Islet precursor cell (in vitro differentiated cells): Measurements from ENCODE around the gene OR2V1.
"Not testable (repeated sequence)": the region's sequence is repeated elsewhere in the genome, so short reads cannot be mapped to it uniquely, and the experiment has no call there.

Source experiments
- DNase-seq: peaks from one replicate; pipeline ENCODE4 v3.0.0-alpha.2; 2018

OR2V1 gene

DNA sequence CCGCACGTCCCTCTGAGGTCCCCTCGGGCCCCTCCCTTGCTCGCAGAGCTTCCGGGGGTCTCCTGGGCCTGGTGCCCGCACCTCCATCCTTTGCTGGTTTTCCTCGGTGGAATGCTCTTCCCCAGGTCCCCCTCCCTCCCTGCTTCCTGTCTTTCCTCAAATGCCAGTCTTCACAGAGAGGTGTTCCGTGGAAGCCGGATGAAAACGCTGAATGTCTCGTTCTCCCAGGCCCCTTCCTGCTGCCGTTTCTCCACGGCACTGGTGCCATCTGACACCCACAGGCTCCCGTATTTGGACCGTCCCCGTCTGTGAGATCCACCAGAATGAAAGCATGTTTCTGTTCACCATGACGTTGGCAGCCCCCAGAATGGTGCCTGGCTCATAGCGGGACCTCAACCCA is 4.1 kb downstream of the OR2V1 start:
- DNase-seq: peak; percentile 35

DNA sequence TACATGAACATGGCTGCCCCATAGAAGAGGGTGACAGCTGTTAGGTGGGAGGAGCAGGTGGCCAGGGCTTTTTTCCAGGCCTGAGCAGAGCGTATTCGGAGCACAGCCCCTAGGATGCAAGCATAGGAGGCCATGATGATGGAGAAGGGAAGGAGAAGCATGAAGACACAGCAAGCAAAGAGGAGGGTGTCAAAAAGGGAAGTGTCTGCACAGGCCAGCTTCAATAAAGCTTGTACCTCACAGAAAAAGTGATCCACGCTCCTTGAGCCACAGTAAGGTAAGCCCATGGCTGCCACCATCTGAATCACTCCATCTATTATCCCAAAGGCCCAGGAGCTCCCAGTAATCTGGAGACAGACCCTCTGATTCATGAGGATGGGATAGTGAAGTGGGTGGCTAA is 6.4 kb downstream of the OR2V1 start:
- DNase-seq: no peak

DNA sequence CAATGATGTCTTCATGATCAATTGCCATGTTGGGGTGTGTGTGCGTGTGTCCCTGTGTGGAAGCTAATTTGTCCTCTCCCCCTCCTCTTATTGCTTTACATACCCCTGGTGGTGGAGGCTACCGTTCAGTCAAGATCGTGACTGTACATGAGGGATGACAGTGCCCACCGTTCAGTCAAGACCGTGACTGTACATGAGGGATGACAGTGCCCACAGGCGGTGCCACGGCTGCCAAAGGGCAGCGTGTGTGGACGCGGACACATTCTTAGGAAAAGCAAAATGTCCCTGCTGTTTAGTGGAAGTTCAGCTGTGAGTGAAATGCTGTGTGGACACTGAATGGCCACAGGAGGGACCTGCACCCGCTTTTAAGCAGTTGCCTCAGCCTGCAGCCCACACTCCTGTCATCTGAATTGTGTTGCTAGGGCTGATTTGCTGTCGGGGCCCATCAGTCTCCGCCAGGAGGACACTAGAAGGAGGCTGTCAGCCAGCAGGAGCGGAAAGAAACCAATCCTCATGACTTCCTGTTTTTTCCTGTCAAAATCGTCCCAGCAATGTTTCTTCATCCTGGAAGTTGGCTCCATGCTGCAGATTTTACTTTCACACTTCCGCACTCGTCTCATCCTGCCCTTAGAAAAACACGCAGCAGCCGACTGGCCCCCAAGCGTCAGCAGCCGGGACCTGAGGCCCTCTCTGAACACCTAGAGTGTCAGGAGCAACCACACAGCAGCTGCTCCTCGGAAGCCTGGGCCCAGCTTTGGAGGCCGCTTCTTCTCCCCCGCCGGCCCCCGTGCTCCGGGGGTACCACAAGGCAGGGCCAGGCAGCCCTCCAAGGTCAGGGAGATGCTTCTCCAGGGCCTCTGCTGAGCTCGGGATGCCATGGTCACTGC is 9.1 kb downstream of the OR2V1 start:
- peak; percentile 48 for DNase-seq

DNA sequence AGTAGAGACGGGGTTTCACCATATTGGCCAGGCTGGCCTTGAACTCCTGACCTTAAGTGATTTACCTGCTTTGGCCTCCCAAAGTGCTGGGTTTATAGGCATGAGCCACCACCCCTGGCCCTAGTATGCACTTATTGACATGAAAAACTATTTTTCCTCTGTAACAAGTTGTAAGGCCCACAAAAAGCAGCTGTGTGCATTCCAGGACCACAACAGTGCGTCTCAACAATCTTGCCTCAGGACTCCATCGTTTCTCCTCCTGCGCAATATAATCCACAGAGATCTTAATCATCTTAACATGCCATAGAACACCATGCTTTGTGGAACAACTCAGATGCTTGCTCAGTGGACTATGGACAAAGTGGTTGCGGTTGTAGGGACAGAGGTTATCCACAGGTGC is 10.2 kb downstream of the OR2V1 start:
- no peak for DNase-seq

DNA sequence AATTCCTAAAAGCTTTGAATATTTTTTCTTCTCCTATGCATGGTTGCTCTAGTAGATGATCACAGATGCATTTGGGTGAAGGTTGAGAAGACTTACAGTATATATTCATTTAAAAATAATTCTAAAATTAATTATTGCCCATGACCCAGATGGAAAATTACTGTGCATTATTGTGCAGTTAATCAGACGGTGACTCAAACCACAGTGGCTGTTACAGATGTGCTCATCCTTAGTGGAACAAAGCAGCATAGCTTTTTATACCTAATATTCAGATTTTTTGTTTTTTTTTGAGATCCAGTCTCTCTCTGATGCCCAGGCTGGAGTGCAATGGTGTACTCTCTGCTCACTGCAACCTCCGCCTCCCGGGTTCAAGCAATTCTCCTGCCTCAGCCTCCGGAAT is 10.7 kb downstream of the OR2V1 start:
- no peak for DNase-seq

DNA sequence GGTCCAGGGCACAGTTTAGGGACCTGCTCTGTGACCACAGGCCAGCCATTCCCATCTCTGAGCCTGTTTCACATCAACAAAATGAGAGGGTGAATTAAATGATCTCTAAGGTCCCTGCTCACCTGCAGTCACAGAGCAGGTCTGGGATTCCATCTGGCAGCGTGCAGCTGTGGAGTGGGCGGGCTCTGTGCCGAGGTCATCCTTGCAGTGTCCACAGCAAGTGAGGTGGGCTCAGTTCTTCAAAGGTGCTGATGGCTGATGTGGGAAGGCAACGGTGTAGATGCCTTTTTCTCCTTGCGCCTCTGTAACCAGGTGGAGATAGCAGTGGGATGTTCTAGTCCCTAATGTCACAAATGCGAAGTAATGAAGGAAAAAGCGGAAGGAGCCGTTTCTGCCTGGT is 11.9 kb downstream of the OR2V1 start:
- DNase-seq: peak; percentile 40

DNA sequence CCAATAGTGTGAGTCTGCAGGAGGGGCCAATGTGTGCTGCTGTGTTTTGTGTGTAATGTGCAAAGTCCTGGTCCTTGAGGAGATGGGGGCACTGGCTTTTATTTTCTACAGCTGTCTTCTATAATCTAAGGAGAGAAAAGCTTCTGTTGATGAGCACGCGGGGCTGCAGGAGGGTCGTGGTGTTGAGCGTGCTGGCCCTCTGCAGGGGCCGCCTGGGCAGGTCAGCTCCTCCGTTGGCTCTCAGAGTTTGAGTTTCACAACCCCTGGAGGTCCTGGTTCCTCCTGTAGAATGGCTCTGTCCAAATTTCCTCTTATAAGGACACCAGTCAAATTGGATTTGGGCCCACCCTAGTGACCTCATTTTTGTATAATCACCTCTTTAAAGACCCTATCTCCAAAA is 12.6 kb downstream of the OR2V1 start:
- DNase-seq: no peak

DNA sequence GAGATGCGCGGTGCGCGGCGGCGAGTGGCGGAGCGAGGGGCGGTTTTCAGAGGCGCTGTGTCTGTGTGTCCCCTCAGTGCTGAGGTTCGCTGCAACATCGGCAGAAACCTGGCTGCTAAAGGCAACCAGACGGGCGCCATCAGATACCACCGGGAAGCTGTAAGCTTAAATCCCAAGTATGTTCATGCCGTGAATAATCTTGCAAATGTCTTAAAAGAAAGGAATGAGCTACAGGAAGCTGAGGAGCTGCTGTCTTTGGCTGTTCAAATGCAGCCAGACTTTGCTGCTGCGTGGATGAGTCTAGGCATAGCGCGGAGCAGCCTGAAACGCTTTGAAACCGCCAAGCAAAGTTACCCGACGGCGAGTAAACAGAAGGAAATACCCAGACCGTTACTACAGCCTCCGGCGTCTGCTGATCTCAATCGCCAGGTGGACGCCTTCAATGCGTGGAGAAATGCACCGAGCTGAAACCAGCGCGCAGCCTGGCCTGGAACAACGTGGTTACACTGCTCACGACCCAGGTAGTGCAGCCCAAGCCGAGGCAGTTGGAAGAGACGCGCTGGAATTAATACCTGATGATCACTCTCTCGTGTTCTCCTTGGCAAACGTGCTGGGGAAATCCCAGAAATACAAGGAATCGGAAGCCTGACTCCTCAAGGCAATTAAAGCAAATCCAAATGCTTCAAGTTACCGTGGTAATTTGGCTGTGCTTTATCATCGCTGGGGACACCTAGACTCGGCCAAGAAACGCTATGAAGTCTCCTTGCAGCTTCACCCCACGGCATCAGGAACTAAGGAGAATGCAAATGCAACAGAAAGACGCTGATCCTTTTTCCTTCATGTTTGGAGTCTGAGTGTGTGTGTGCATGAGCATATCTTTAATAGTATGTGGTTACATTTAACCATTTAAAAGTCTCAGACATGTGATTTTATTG is 15.9 kb downstream of the OR2V1 start:
- peak; percentile 83 for DNase-seq

DNA sequence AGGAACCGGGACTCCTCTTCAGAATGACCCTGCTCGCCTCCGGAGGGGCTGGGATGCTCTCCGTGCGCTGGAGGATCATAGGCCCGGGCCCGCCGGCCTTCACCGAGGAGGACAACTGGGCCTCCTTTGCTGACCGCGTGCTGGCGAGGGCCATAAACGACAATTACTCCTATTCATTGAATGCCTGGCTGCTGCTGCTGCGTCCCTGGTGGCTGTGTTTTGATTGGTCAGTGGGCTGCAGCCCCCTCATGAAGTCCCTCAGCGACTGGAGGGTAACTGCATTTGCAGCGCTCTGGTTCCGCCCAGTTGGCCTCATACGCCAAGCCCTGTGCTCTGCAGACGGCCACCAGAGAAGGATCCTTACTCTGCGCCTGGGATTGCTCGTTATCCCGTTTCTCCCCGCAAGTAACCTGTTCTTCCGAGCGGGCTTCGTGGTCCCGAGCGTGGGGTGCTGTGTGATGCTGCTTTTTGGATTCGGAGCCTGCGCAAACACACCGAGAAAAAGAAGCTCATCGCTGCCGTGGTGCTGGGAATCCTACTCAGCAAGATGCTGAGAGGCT is 16.6 kb downstream of the OR2V1 start:
- DNase-seq: no peak

DNA sequence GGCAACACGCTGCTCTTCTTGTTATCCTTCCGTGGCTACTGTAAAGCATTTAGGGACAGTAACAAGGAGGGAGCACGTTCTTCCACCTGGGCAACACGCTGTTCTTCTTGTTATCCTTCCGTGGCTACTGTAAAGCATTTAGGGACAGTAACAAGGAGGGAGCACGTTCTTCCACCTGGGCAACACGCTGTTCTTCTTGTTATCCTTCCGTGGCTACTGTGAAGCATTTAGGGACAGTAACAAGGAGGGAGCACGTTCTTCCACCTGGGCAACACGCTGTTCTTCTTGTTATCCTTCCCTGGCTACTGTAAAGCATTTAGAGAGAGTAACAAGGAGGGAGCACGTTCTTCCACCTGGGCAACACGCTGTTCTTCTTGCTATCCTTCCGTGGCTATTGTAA is 17.4 kb downstream of the OR2V1 start:
- DNase-seq: not testable (repeated sequence)

DNA sequence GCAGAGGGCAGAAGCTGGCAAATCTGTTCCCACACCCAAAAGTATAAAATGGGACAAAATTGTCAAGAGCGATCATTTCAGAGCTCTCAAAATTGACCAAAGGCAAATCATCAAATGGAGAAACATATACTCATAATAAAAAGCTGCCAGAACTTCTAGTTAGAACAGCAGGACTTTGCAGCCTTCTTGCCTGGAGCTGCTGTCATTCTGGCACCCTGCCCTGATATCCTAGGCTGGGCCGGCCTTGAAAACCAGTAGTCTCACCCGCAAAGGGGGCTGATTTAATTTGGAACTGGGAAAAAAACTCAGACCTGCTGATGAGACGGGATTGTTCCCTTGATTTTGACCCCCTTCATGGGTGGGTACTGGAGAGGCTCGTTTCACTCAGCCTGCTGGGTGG is 18.5 kb downstream of the OR2V1 start:
- DNase-seq: peak; percentile 37

DNA sequence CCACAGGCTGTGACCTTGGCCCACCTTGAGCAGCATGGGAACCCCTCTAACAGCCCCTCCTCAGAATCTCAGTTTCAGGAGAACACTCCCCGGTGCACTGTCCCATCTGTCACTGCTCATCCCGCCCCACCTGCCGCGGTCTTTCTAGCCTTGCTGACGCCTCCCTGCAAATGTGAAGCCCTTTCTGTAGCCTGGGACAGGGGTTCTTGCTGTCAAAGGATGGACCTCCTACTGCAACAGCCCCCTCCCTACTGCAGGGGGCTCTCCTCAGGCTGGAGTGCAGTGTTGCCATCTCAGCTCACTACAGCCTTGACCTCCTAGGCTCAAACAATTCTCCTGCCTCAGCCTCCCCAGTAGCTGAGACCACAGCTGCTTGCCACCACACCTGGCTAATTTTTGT is 20.0 kb downstream of the OR2V1 start:
- DNase-seq: peak; percentile 30

DNA sequence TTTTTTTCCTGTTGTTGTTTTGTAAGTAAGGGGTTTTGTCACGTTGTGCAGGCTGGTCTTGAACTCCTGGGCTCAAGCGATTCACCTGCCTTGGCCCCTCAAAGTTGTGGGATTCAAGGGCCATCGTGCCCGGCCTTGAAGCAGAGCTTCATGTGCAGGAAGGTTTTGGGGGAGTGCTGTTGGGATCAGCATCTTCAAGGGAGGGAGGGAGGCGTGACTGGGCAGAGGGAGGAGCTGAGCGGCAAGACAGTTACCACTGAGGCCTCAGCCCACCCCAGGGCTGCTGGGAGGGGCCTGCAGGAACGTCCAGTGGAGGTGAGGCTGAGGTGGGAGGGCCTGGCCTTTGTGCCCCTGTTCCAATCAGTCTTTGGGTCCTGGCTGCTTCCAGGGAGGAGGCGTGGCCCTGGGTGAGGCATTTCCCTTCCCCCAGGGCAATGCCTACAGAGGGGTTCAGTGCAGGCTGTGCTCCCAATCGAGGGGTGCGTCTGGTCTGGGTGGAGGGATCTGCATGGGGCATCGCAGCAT is 21.4 kb downstream of the OR2V1 start:
- DNase-seq: no peak

DNA sequence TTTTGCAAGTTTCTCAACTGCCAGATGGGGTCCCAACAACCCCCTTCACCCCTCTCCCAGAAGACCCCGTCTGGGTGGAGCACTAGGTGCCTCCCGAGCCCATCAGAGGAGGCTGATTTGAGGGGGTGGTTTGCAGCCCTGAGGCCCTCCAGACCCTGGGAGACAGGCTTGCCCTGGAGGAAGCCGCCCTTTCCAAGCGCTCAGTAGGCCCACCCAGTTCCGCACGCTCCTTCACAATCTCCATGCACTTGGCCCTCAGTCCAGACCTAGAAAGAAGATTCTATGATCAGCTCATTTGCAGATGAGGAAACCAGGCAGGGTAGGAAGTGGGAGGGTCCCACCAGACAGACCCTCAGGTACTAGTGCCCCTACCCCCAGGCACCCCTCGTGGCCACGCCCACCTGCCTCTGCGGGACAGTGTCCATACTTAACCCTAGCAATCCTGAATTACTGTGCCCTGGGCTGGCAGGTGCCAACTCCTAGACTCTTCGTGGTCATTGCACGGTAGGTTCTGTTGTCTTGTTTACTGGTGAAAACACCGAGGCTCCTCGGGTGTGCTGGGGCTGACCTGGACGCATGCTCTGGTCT is 22.3 kb downstream of the OR2V1 start:
- DNase-seq: no peak

DNA sequence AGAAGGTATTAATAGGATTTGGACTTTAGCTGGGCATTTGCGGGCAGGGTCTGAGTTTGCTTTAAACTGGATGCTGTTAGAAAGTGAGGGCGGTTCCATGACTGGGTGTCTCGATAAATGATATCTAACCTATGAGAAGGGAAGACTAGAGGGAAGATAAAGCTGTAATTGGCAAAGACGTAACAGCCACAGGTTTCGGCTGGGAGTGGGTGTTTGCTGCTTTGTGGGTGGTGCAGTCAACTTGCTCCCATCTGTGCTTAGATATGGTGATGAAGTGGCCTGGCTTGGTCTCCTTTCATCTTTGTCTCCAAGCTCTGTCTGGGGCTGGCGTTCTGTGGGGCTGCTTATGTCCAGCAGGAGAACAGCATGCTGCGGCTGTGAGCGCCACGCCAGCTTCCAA is 23.3 kb downstream of the OR2V1 start:
- no peak for DNase-seq

DNA sequence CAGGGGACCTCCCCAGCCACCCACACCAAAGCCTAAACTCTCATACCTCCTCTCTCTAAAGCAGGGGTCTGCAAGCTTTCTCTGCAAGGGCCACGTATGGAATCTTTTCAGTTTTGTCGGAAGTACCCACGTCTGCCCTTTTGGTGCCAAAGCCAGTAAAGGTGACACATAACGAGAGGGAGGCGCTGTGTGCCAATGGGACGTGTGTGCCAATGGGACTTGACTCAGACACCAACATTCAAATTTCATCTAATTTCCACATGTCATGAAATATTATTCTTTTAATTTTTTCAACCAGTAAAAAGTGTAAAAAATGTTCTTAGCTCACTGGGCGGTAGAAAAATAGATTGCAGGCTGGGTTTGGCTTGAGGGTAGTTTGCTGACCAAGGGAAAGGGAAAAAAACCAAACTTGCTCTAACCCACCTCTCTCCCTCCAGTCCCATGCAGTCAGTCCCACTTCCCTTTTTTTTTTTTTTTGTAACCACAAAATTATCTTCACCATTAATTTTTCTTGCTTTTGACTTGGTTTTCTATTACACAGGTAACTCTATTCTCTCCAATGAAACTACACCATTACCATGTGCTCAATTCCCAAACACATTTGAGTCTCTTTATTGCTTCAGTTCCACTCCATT is 25.5 kb downstream of the OR2V1 start:
- no peak for DNase-seq

DNA sequence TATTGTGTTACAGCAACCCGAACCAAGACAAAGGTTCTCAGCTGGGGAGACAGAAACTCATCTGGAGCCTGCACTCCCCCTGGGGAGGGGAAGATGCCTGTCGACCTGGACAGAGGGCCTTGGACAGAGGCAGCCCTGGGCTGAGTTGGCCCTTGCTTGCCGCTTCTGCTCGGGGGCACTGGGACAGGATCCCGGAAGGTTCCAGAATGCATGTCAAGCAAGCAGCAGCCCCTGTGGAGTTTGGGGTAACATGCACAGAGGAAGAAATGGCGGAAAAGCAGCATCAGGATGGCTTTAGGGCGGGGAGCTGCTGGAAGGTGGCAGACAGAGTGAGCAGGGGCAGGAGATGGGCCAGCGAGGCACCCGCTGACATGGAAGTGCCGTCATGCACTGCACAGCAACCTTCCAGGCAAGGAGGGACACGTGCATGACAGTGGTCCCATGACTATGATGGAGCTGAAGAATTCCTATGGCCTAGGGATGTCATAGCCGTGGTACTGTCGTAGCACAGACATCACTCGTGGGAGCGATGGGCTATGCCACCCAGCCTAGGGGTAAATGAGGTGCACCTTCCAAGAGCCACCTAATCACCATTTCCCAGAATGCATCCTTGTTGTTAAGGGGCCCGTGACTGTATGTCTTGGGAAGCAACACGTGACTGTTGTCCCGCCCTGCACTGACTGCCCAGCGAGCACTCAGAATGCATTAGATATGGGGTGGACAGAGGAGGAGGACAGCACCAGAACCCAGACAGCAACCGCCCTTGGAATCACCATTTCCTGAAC is 26.2 kb downstream of the OR2V1 start:
- peak; percentile 29 for DNase-seq

DNA sequence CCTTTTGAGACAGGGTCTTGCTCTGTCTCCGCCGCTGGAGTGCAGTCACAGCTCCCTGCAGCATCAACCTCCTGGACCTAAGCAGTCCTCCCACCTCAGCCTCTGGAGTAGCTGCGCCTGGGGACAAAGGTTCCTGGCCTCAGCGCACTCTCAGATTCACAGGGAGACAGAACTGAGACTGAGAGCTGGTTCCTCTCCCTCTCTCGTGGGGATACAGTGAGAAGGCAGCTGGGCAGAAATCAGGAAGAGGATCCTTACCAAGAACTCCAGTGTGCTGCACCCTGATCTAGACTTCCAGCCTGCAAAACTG is 26.8 kb downstream of the OR2V1 start:
- DNase-seq: not testable (repeated sequence)

DNA sequence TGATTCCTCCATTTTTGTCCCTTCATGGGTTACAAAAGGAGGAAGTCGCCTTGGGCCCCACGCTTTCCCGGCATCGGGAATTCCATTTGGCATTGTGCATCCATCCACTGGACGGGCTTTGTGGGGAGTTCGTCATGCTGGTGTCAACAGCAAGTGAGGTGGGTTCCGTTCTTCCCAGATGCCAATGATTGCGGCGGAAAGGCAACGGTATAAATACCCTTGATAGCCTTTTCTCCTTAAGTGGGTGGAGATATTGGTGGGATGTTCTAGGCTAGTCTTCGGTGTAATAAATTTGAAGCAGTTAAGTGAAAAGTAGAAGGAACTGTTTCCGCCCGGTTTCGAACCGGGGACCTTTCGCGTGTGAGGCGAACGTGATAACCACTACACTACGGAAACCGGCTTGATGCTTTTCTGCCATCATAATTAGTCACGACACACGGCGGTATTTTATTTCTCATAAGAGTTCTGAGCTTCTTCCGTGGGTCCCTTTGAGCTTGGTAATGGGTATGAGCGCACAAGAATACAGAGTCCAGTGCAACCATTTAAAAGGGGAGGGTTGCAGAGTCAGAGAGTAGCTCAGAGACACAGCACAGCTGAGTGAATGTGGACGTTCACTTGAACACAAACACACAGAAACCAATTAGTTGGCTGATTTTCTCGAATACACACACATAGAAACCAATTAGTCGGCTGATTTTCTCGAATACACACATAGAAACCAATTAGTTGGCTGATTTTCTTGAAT is 28.9 kb downstream of the OR2V1 start:
- not testable (repeated sequence) for DNase-seq

DNA sequence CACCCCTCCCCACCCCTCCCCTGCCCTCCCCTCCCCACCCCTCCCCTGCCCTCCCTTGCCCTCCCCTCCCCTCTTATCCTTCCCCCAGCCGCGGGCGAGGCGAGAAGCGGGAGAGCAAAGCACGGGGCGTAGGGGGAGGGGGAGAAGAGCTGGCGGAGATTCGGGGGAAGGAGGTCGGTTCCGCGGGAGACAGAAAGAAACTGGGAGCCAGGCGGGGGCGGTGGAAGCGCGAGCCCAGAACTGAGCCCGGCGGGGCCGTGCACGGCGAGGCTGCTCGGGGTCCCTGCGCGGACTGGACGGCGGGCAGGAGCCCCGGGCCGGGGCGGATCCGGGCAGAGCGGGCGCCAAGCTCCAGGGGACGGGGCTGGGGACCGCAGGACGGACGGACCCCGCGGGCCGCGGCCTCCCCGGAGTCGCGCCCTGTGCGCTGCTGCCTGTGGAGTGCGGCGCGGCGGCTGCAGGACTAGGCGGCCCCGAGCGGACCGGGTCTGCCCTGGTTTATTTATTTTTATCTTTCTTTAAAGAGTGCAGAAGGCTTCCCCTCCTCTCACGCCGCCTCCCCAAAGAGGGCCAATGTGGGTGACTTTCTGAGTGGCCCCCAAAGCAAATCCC is 29.8 kb downstream of the OR2V1 start:
- not testable (repeated sequence) for DNase-seq
